IPS-NIHi11 (cell line): Measurements from ENCODE around the gene RALY.
"Not testable (repeated sequence)": the region's sequence is repeated elsewhere in the genome, so short reads cannot be mapped to it uniquely, and the experiment has no call there.

Experiments
- DNase-seq: peaks from one replicate; pipeline ENCODE4 v3.0.0; 2012; ENCODE audit warnings: mixed read lengths, low spot score

Gene RALY

GRCh38 chr20:34110025-34110744 is 116.5 kb downstream of the RALY start:
- no peak for DNase-seq

DNA sequence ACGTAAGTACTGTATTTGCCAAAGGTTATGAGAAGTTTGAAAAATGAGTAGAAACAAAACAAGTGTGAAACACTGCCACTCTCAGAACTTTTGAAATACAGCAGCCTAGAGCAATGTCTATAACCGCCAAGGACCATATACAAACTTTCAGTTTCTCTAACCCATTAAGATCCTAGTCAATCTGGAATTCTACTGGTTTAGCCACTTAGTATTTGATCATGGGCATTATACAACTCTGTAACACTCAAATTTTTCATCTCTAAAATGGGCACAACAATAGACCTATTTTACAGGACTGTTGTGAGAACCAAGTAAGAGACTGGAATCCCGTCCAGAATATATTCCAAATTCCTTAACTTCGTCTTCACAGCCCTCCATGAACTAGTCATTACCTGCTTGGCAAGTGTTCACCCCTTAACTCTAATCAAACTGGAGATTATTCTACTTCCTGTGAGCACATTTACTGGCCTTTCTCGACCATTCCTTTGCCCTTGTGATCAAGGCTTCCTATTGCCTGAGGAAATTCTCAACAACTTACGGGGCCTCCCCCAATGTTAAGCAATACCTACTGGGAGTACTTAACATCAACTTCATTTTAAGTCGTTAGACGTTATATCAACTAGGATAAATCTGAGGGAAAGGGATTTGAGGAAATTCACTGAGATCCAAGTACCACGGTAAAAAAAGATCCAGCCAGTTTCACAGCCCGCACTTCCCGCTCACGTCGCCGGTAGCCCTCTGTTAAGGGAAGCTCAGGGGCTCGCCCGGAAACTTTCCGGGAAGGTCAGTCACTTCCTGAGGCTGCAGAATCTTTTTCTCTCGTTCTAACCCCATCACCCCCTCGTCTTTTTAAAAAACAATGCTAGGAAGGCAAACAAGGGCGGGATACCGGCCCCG is 117.3 kb downstream of the RALY start:
- no peak for DNase-seq

DNA sequence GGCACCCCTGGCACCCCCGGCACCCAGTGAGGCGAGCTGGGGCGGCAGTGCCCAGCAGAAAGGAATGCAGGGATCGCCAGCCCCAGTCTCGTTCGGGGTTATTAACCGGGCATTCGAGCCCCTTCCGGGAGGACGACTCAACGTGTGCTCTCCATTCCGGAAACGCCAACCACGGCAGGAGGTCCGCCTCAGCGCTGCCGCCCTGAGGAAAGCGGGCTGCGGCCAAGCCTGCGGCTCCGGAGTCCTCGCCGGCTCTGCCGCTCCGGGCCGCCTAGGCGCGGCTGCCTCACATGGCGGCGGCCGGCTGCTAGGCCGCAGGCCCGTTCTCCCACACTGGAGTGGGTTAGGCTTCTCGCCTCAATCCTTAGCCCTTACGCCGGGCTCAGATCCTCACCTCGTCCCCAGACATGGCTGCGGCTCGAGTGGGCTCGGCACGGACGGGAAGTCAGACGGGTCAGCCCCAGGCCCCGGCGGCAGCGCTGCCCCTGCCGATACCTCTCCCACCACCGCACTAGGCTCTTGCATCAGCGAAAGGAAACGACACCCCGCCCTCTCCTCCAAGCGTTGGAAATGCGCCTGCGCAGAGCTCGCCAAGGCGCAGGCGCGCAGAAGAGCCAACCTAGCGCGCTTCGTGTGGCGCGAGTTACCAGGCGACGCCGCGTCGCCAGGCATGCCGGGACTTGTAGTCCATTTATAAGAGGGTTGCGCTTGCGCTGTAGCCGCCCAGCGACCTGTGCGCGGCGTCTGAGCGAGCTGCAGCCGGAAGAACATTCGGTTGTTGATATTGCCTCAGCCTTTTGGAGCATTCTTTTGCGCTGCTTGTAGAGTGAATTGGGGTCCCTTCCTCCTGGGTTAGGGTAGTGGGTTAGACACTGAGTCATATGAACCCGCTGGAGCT is 118.2 kb downstream of the RALY start, which contains the start of gene EIF2S2:
EIF2S2 (minus strand) TSS at position 542 of the 898 bp plus-strand sequence; CDS start at position 409, 133 bp downstream.
- DNase-seq = peak; percentile 98

- peak; percentile 41 for DNase-seq
These were observed 118.9 kb downstream of the RALY start for GRCh38 chr20:34112600-34113101.

DNA sequence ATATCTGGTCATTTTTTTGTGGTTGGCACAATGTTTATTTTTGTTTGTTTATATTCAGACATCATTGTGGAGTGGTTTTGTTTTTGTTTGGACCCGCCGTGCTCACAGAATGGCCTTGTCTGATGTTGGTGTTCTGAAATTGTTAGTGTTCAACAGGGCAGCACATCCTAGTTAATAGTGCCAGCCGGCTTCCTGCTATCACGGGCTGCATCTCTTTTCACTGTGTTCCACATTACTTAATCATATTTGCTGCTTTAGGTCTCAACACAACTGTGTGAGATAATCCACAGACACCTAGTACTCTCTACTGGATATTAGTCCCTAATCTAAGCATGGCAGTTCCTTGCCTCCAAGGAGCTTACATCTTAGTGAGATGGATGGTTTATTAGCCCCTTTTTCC is 121.1 kb downstream of the RALY start:
- no peak for DNase-seq

DNA sequence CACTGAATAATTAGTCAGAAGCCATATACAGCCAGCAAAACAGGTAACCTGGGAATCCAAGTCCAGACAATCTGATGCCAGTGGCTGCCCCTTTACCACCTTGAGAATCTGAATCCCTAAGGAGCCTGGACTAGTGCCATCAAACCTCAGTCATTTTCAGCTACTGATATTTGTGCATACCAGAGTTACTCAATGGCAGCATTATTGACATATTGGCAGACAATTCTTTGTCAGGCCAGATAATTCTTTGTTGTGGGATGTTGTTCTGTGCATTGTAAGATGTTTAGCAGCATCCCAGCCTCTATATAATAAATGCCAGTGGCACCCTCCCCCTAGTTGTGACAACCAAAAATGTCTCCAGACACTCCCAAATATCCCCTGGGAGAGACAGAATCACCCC is 121.5 kb downstream of the RALY start:
- no peak for DNase-seq

- no peak for DNase-seq
These were observed 126.5 kb downstream of the RALY start for GRCh38 chr20:34120213-34120612.

GRCh38 chr20:34122274-34122980 is 128.7 kb downstream of the RALY start:
- no peak for DNase-seq

DNA sequence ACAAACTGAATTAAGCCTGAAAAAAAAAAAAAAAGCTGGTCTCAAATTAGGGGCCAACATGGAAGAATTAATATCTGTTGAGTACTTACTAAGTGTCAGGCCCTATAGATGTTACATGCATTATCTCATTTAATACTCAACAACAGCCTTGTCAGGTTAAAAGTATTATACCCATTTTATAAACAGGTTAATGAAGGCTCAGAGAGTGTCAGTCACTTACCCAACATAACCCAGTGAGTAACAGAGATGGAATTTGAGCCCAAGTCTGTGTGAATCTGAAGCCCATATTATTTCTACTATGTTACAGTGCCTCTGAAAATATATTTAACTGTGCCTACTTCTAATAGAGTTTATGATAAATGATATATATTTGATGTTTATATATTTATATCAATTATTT is 129.6 kb downstream of the RALY start:
- no peak for DNase-seq

DNA sequence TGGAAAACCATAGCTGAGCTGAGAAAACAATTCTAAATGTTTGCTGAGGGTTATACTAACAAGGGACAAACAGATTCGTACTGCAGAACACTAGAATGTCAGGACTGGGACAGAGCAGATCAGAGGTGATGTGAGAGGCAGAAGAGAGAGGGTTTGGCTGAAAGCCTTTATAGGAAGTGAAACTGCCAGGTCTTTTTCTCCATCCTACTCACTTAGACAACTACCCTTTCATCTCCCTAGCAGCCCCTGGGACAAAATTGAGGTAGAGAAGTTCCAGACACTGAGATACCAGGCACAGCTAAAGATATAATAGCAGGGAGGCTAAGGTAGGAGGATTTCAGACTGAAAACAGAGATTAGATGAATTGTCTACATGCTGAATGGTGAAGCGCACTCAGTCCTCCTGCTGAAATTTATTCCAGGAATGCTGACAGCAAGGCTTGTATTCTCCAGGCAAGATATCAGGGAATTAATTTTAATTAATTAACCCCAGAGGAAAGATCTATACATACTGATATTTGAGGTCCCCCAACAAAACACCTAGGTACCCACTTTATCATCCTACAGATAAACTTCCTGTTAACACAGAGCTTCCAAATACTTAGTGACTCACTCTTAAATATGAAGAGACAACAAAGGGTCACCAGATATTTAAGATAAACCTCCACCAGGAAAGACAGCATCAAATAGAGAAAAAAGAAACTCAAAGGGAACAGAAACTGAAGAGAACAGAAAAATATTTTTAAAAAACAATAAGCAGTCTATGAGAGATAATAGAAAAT is 130.9 kb downstream of the RALY start:
- DNase-seq = no peak

- no peak for DNase-seq
These were observed 134.1 kb downstream of the RALY start for GRCh38 chr20:34127792-34128191.

DNA sequence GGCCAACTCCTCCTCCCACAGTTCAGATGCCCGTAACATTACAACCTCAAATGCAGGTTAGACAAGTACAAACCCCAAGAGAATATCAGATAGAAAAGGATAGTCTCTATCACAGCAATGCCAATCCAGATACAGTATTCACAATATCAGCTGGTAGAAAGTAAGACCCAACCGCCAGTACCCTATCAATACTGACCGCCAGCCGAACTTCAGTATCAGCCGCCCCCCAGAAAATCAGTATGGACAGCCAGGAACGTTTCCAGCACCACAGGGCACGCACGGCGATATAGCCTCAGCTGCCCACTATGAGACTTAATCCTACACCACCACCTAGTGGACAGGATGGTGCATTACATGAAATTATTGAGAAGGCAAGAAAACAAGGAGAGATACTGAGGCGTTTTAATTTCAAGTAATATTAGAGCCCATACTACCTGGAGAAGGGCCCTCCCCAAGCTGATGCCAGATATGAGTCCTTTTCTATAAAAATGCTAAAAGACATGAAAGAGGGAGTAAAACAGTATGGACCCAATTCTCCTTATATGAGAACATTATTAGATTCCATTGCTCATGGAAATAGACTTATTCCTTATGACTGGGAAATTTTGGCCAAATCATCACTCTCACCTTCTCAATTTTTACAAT is 135.9 kb downstream of the RALY start:
- peak; percentile 81 for DNase-seq

- DNase-seq = no peak
These were observed 137.8 kb downstream of the RALY start for GRCh38 chr20:34131491-34131890.

GRCh38 chr20:34132491-34132890 is 138.8 kb downstream of the RALY start:
- not testable (repeated sequence) for DNase-seq

- DNase-seq = not testable (repeated sequence)
These were observed 139.2 kb downstream of the RALY start for GRCh38 chr20:34132943-34133342.

DNA sequence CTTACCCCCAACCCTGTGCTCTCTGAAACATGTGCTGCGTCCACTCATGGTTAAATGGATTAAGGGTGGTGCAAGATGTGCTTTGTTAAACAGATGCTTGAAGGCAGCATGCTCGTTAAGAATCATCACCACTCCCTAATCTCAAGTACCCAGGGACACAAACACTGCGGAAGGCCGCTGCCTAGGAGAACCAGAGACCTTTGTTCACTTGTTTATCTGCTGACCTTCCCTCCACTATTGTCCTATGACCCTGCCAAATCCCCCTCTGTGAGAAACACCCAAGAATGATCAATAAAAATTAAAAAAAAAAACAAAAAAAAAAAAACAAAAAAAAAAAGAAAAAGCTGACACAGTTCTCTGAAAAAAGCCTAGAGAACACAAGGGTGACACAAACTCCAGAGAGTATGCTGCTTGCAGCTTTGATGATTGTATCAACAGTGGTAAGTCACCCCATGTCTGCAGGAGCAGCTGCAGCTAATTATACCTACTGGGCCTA is 139.7 kb downstream of the RALY start:
- DNase-seq = not testable (repeated sequence)
